ENCODE data around the gene TMEM141.
"Not testable (repeated sequence)": the region's sequence is repeated elsewhere in the genome, so short reads cannot be mapped to it uniquely, and the experiment has no call there.

The TMEM141 gene

GRCh38 chr9:136835932-136836904 lies 45.1 kb downstream of the TMEM141 start:
- no peak for DNase-seq

GRCh38 chr9:136837146-136837855 lies 46.2 kb downstream of the TMEM141 start:
- DNase-seq, result no peak

- DNase-seq, result not testable (repeated sequence)
These were observed 46.7 kb downstream of the TMEM141 start for GRCh38 chr9:136837856-136838277.

GRCh38 chr9:136838314-136839228 lies 47.4 kb downstream of the TMEM141 start:
- no peak for DNase-seq

GRCh38 chr9:136839229-136840139 lies 48.3 kb downstream of the TMEM141 start:
- DNase-seq, result no peak

GRCh38 chr9:136840140-136840876 lies 49.2 kb downstream of the TMEM141 start:
- DNase-seq, result no peak

GRCh38 chr9:136840877-136841645 lies 49.9 kb downstream of the TMEM141 start:
- no peak for DNase-seq

GRCh38 chr9:136841646-136842379 lies 50.7 kb downstream of the TMEM141 start:
- not testable (repeated sequence) for DNase-seq

GRCh38 chr9:136842380-136842948 lies 51.3 kb downstream of the TMEM141 start, which contains the start of gene AJM1:
TSS of gene AJM1 (plus strand) at chr9:136842478. CDS start at chr9:136844415, 1,937 bp downstream.
- DNase-seq, result peak; percentile 33
